Stomach (tissue), 19 donors: ENCODE measurements around the gene ETFB. TPM values are rescaled to one million over a fixed set of nuclear protein-coding genes. Genes with fewer than 3 reads are reported as not detected.

ENCODE experiments used
- DNase-seq, 2 donors: peaks; one replicate each; pipeline versions ENCODE4 v3.0.0 to v3.0.0-alpha.2; 2013 to 2019
- H3K27ac ChIP-seq, 5 donors: fragments of 200-600 bp in 4 of 5; sonication (generic) in 4 of 5; one replicate each; pipeline ENCODE4 v1.5.1; 2013 to 2019; ENCODE audit warnings: mild to moderate bottlenecking in 1 of 5, moderate library complexity in 1 of 5
- H3K27me3 ChIP-seq, 3 donors: fragments of 200-600 bp; sonication (generic); one replicate each; pipeline ENCODE4 v1.5.1; 2017 to 2019; ENCODE audit warnings: mixed run types in 1 of 3
- H3K36me3 ChIP-seq, 4 donors: fragments of 200-600 bp; sonication (generic); 1 replicate in 3 of 4; 2 replicates in 1 of 4; pipeline ENCODE4 v1.5.1; 2016 to 2019
- H3K4me1 ChIP-seq, 4 donors: fragments of 200-600 bp; sonication (generic); one replicate each; pipeline ENCODE4 v1.5.1; 2016 to 2019
- H3K4me3 ChIP-seq, 4 donors: fragments of 200-600 bp; sonication (generic) in 3 of 4; one replicate each; pipeline ENCODE4 v1.5.1; 2016 to 2019; ENCODE audit warnings: mild to moderate bottlenecking in 1 of 4
- H3K9me3 ChIP-seq, 4 donors: fragments of 200-600 bp; sonication (generic); one replicate each; pipeline ENCODE4 v1.5.1; 2016 to 2019
- EP300 ChIP-seq: sonication (generic); formaldehyde crosslinking; IDR thresholded peaks from one replicate; pipeline ENCODE4 v1.6.1; 2017; ENCODE audit warnings: antibody characterized with exemption
- POLR2A ChIP-seq, 4 donors: fragments of 450-650 bp; IDR thresholded peaks; one replicate each; pipeline ENCODE4 v1.6.1; 2016; ENCODE audit warnings: antibody characterized with exemption in 4 of 4, control low read depth in 2 of 4, mild to moderate bottlenecking in 1 of 4, moderate library complexity in 1 of 4
- POLR2AphosphoS5 ChIP-seq, 3 donors: sonication (generic); formaldehyde crosslinking; IDR thresholded peaks; one replicate each; pipeline ENCODE4 v1.6.1; 2016; ENCODE audit warnings: antibody characterized with exemption in 3 of 3
- WGBS, 5 donors: extraction: QIAGEN DNeasy Blood & Tissue Kit in 3 of 5; methylation state at CpG; one replicate each; pipeline versions ENCODE4 v1.1.5 to v1.1.7; 2013 to 2018; 5-methylcytosine and 5-hydroxymethylcytosine counted together
- intact Hi-C: fragments of 100-400 bp; cut with DNase I; formaldehyde crosslinking; loops from one replicate; pipeline ENCODE4 v1.15.1; 2023; ENCODE audit warnings: low total_unique reads
- long read RNA-seq, 10 donors: transcript quantifications; one replicate each; lab custom pipeline, GENCODE V29; 2026
- polyA plus RNA-seq, 3 donors: library from polyadenylated mRNA; stranded (reverse); fragments of 200-250 nt; gene quantifications; one replicate each; pipeline ENCODE4 v1.2.3, GENCODE V29; 2013
- total RNA-seq, 5 donors: library from RNA; depleted of rRNA; stranded (reverse); fragments of >200 nt; gene quantifications; one replicate each; pipeline versions ENCODE4 v1.1.0 to v1.2.3, GENCODE V29; 2014 to 2016
- TF ChIP-seq, protein P1 (sequence below), 7 experiments: fragments of 450-650 bp in 4 of 7; fragments of 200-600 bp in 3 of 7; sonication (generic) in 3 of 7; IDR thresholded peaks; one replicate each; pipeline ENCODE4 v1.5.1; 2016 to 2019; ENCODE audit warnings: antibody characterized with exemption in 7 of 7, control low read depth in 2 of 7, mild to moderate bottlenecking in 1 of 7
- donor health status: healthy with polysubstance abuse.
- donor health status: Bipolar disorder and iron deficiency.
- donor health status: healthy.

Gene ETFB
- total RNA-seq (100 to 1,000 TPM in 1 of 5 donors, 10 to 100 TPM in 3, 1 to 10 TPM in 1; 1.2 to 211 (median 53.4) TPM), polyA plus RNA-seq (100 to 1,000 TPM; 146 to 177 (median 157) TPM)
- long read RNA-seq, donor 1, transcript ETFB-201 (6 exons, 900 nt), result major isoform, 35 of 60 reads
- long read RNA-seq, donor 1, partial matches to known transcripts, result 20 of 60 reads
- long read RNA-seq, donor 1, other reads (novel, unspliced or antisense), result 0 of 60 reads
- long read RNA-seq, donor 2, transcript ETFB-201 (6 exons, 900 nt), result major isoform, 52 of 79 reads
- long read RNA-seq, donor 2, partial matches to known transcripts, result 22 of 79 reads
- long read RNA-seq, donor 2, other reads (novel, unspliced or antisense), result 0 of 79 reads
- long read RNA-seq, donor 3, transcript ETFB-201 (6 exons, 900 nt), result major isoform, 32 of 82 reads
- long read RNA-seq, donor 3, partial matches to known transcripts, result 47 of 82 reads
- long read RNA-seq, donor 3, other reads (novel, unspliced or antisense), result 0 of 82 reads
- long read RNA-seq, donor 4, partial matches to known transcripts, result 0 of 1 reads
- long read RNA-seq, donor 4, other reads (novel, unspliced or antisense), result 0 of 1 reads
- long read RNA-seq, donor 5, transcript ETFB-202 (5 exons, 3,551 nt), result minor isoform, 7 of 98 reads
- long read RNA-seq, donor 5, transcript ETFB-201 (6 exons, 900 nt), result major isoform, 69 of 98 reads
- long read RNA-seq, donor 5, partial matches to known transcripts, result 18 of 98 reads
- long read RNA-seq, donor 5, other reads (novel, unspliced or antisense), result 0 of 98 reads
- long read RNA-seq, donor 6, transcript ETFB-202 (5 exons, 3,551 nt), result minor isoform, 8 of 260 reads
- long read RNA-seq, donor 6, transcript ETFB-201 (6 exons, 900 nt), result major isoform, 158 of 260 reads
- long read RNA-seq, donor 6, partial matches to known transcripts, result 92 of 260 reads
- long read RNA-seq, donor 6, other reads (novel, unspliced or antisense), result 0 of 260 reads
- long read RNA-seq, donor 7, transcript ETFB-201 (6 exons, 900 nt), result major isoform, 54 of 106 reads
- long read RNA-seq, donor 7, partial matches to known transcripts, result 51 of 106 reads
- long read RNA-seq, donor 7, other reads (novel, unspliced or antisense), result 0 of 106 reads
- long read RNA-seq, donor 8, transcript ETFB-201 (6 exons, 900 nt), result major isoform, 70 of 125 reads
- long read RNA-seq, donor 8, transcript ETFB-202 (5 exons, 3,551 nt), result minor isoform, 5 of 125 reads
- long read RNA-seq, donor 8, partial matches to known transcripts, result 46 of 125 reads
- long read RNA-seq, donor 8, other reads (novel, unspliced or antisense), result 0 of 125 reads
- long read RNA-seq, donor 9, transcript ETFB-201 (6 exons, 900 nt), result major isoform, 49 of 72 reads
- long read RNA-seq, donor 9, partial matches to known transcripts, result 22 of 72 reads
- long read RNA-seq, donor 9, other reads (novel, unspliced or antisense), result 0 of 72 reads
- long read RNA-seq, donor 10, transcript ETFB-201 (6 exons, 900 nt), result major isoform, 29 of 54 reads
- long read RNA-seq, donor 10, partial matches to known transcripts, result 19 of 54 reads
- long read RNA-seq, donor 10, other reads (novel, unspliced or antisense), result 0 of 54 reads

DNA sequence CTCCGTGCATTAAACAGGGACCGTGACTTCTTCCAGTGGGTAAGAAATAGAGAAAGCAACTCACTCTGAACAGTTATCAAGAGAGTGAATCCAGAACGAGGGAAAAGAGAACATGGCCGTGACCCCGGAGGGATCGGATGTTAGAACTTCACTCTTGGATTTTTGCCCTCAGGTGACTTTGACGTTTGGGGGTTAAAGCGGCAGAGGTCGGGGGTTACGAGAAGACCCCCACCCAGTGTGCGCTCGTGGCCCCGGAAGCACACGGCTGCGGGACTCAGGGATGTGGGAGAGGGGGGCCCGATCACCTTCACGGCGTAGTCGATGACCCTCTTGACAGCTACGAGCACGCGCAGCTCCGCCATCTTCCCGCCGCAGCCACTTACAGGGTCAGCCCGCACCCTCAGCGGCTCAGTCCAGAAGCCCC is at the start of gene ETFB:
Gene ETFB (minus strand): TSS at position 424 of the 424 bp plus-strand sequence. CDS start 62 bp downstream, at position 362.
- intact Hi-C loops, result no loop called here
- Histone ChIP-seq H3K9me3 (no peaks in the 10 kb centered on the region), H3K27ac (peak within 1 kb of the TSS; percentile 85 to 98 (median 93)), H3K27me3 (no peaks in the 10 kb centered on the region), H3K4me1 (peaks cover 14 to 53% (median 50%) of the 10 kb centered on the region in 4 donors), H3K36me3 (no peaks in the 10 kb centered on the region), H3K4me3 (peak within 1 kb of the TSS; percentile 72 to 85 (median 77))
- TF ChIP-seq, protein P1, sequence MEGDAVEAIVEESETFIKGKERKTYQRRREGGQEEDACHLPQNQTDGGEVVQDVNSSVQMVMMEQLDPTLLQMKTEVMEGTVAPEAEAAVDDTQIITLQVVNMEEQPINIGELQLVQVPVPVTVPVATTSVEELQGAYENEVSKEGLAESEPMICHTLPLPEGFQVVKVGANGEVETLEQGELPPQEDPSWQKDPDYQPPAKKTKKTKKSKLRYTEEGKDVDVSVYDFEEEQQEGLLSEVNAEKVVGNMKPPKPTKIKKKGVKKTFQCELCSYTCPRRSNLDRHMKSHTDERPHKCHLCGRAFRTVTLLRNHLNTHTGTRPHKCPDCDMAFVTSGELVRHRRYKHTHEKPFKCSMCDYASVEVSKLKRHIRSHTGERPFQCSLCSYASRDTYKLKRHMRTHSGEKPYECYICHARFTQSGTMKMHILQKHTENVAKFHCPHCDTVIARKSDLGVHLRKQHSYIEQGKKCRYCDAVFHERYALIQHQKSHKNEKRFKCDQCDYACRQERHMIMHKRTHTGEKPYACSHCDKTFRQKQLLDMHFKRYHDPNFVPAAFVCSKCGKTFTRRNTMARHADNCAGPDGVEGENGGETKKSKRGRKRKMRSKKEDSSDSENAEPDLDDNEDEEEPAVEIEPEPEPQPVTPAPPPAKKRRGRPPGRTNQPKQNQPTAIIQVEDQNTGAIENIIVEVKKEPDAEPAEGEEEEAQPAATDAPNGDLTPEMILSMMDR (IDR thresholded peaks at IDR 0.05), result peak in 1 of 7 experiments; percentile 11
- no peak for TF ChIP-seq EP300
- DNase-seq, result no peak
- WGBS, 5 donors, result 0 to 1% (median 0%) methylated on average over 18 to 27 of the region's 27 CpGs

- H3K27me3 ChIP-seq, result peaks cover 0 to 53% (median 0%) of the 10 kb centered on the region in 3 donors
- no peak overlapping the region for H3K27ac ChIP-seq
- no peaks in the 10 kb centered on the region for H3K9me3 ChIP-seq
- TF ChIP-seq POLR2AphosphoS5 (IDR thresholded peaks at IDR 0.05) (no peak), EP300 (no peak), POLR2A (IDR thresholded peaks at IDR 0.05) (no peak)
- TF ChIP-seq, protein P1 (IDR thresholded peaks at IDR 0.05), result no peak
- H3K4me1 ChIP-seq, result peaks cover 0 to 4% (median 0%) of the 10 kb centered on the region in 4 donors
- H3K36me3 ChIP-seq, result no peaks in the 10 kb centered on the region
- no peak overlapping the region for H3K4me3 ChIP-seq
- 80 to 89% (median 82%) methylated on average over 12 of the region's 12 CpGs for WGBS, 5 donors
- intact Hi-C loops, result no loop called here
- DNase-seq, result no peak
Observed at GRCh38 chr19:51415187-51415586, 49.0 kb upstream of the ETFB start.

GRCh38 chr19:51410950-51411748 is 45.0 kb upstream of the ETFB start:
- 84 to 91% (median 89%) methylated on average over 15 of the region's 15 CpGs for WGBS, 5 donors
- H3K36me3 ChIP-seq, result no peaks in the 10 kb centered on the region
- H3K27me3 ChIP-seq, result peaks cover 0 to 33% (median 0%) of the 10 kb centered on the region in 3 donors
- H3K4me3 ChIP-seq, result no peak overlapping the region
- H3K9me3 ChIP-seq, result no peaks in the 10 kb centered on the region
- H3K4me1 ChIP-seq, result peaks cover 0 to 13% (median 0%) of the 10 kb centered on the region in 4 donors
- TF ChIP-seq, protein P1 (IDR thresholded peaks at IDR 0.05), result no peak
- TF ChIP-seq POLR2A (IDR thresholded peaks at IDR 0.05), result no peak
- no peak for TF ChIP-seq EP300
- TF ChIP-seq POLR2AphosphoS5 (IDR thresholded peaks at IDR 0.05), result no peak
- intact Hi-C loops, result no loop called here
- H3K27ac ChIP-seq, result no peak overlapping the region
- DNase-seq, result no peak
